ENCODE data around the gene UBIAD1. TPM values are rescaled to one million over a fixed set of nuclear protein-coding genes. Genes with fewer than 3 reads are reported as not detected.

UBIAD1 gene
- total and polyA plus RNA-seq, 2 of the 4 experiments (the other 2 are of a cell fraction), result 6.3 to 9.5 TPM

- no peaks in the 10 kb centered on the region for H3K4me1 ChIP-seq (ENCODE audit: control insufficient read depth, insufficient read depth, low read length)
- H4K8ac ChIP-seq (ENCODE audit: low read depth in 2 of 2, low read length in 2 of 2), result no peak overlapping the region
- BruUV-seq (replicated peaks), result no TSS peak
- dilution Hi-C loops (cut with HindIII; ENCODE audit: low sequenced_read_pairs, unreplicated experiment), result no loop called here
- H3K23ac ChIP-seq (ENCODE audit: low read depth, low read length), result no peak overlapping the region
- H3K18ac ChIP-seq (ENCODE audit: low read depth, low read length), result no peak overlapping the region
- H2AK9ac ChIP-seq (replicated peaks; ENCODE audit: low read depth, low read length, poor library complexity), result no peak overlapping the region
- no peak overlapping the region for H2AFZ ChIP-seq (replicated peaks; ENCODE audit: low read length, poor library complexity)
- ChIA-PET POLR2A (ENCODE audit: unreplicated experiment) (no interaction called here), CTCF (interaction anchor here (0.7 kb wide), 1 partner anchor 117 kb away, joined by 3 read pairs; no protein-coding TSS in a partner anchor)
- no peak overlapping the region for H2BK20ac ChIP-seq (ENCODE audit: low read depth, low read length)
- no peak overlapping the region for H3K14ac ChIP-seq (replicated peaks; ENCODE audit: low read depth, low read length)
- no peak overlapping the region for H3K4me3 ChIP-seq (ENCODE audit: insufficient read depth, low read depth, low read length)
- in situ Hi-C loops (cut with MboI; ENCODE audit: low sequenced_read_pairs), result no loop called here
- no peaks in the 10 kb centered on the region for H3K79me1 ChIP-seq (ENCODE audit: low read depth in 1 of 2, low read length in 2 of 2)
- H2BK5ac ChIP-seq (ENCODE audit: low read depth, low read length, poor library complexity, severe bottlenecking), result no peak overlapping the region
- TF ChIP-seq RFX5 (IDR thresholded peaks at IDR 0.05; ENCODE audit: low read depth, low read length) (no peak), SMC3 (IDR thresholded peaks at IDR 0.05; ENCODE audit: low read depth, low read length) (peak; percentile 21; the same call in 1 of the 2 replicates), CTCF (conservative IDR thresholded peaks at IDR 0.05; ENCODE audit: low read depth, low read length) (peak; percentile 47)
- ATAC-seq (ENCODE audit: low read depth), result no peak
- no peak overlapping the region for H4K5ac ChIP-seq (ENCODE audit: low read depth, low read length)
- H2BK15ac ChIP-seq (ENCODE audit: low read depth, low read length), result no peak overlapping the region
- no peak for DNase-seq
- H3K27ac ChIP-seq (ENCODE audit: insufficient read depth, low read length), result no peak overlapping the region
- no peak overlapping the region for H3K56ac ChIP-seq (ENCODE audit: extremely low read depth, insufficient read depth, low read length)
- no peak overlapping the region for H3K4ac ChIP-seq (ENCODE audit: low read depth, low read length)
- no peaks in the 10 kb centered on the region for H3K9me3 ChIP-seq (ENCODE audit: control insufficient read depth, insufficient read depth, low read length)
- H2AK5ac ChIP-seq (ENCODE audit: low read depth, low read length), result no peak overlapping the region
- no peak overlapping the region for H4K91ac ChIP-seq (ENCODE audit: insufficient read depth, low read depth, low read length)
- H4K20me1 ChIP-seq (ENCODE audit: insufficient read depth, low read length), result no peaks in the 10 kb centered on the region
- intact Hi-C loops (cut with micrococcal nuclease), result no loop called here
- no peaks in the 10 kb centered on the region for H3K9me1 ChIP-seq (ENCODE audit: insufficient read depth, low read length)
- H3K9ac ChIP-seq (ENCODE audit: low read depth, low read length), result no peak overlapping the region
- H2BK120ac ChIP-seq (ENCODE audit: low read depth, low read length), result no peak overlapping the region
- H3K4me2 ChIP-seq (ENCODE audit: low read depth, low read length), result no peak overlapping the region
- H3K36me3 ChIP-seq (ENCODE audit: control insufficient read depth, insufficient read depth, low read length), result no peaks in the 10 kb centered on the region
- WGBS, 2 experiments (ENCODE audit: extremely low coverage in 2 of 2, insufficient read length in 1 of 2), result 40% methylated on average over 1 of the region's 12 CpGs; no CpG with 5 or more reads in 1 of the 2 experiments
- peaks cover 31% of the 10 kb centered on the region for H3K27me3 ChIP-seq (ENCODE audit: control insufficient read depth, insufficient read depth, low read length)
Observed at GRCh38 chr1:11337580-11338073, 64.6 kb downstream of the UBIAD1 start.

Small RNA genes lying within 50 kb of the gene (microRNA-seq; reads per million reads assigned to microRNA genes)
- gene RNU6-291P (ENCODE audit: insufficient read depth, insufficient read length), result not detected
- not detected for gene RPL39P6 (ENCODE audit: insufficient read depth, insufficient read length)

Small RNA genes lying within 50 kb of the gene (small RNA-seq; reads per million reads assigned to genes)
- gene RNU6-291P (0 reads per million in 5 experiments), gene RPL39P6 (0 reads per million in 5 experiments)

Other genes with a start within 250 kb of the UBIAD1 start
- not detected in 2 replicates for gene MASP2, start 226.0 kb upstream of the UBIAD1 start, total RNA-seq (2012; rRNA removed)
- 0.03 and 0.04 TPM in 2 replicates for gene MASP2, start 226.0 kb upstream of the UBIAD1 start, polyA plus RNA-seq (2012; rRNA removed)
- 23.1 and 25.6 TPM in 2 replicates for gene SRM, start 213.2 kb upstream of the UBIAD1 start, total RNA-seq (2012; rRNA removed)
- 160 and 203 TPM in 2 replicates for gene SRM, start 213.2 kb upstream of the UBIAD1 start, polyA plus RNA-seq (2012; rRNA removed)
- 56.4 and 64.5 TPM in 2 replicates for gene EXOSC10, start 173.3 kb upstream of the UBIAD1 start, total RNA-seq (2012; rRNA removed)
- 63.5 and 66.0 TPM in 2 replicates for gene EXOSC10, start 173.3 kb upstream of the UBIAD1 start, polyA plus RNA-seq (2012; rRNA removed)
- under 0.01 TPM in 1 of 2 replicates, not detected in the other for gene ANGPTL7, start 83.8 kb upstream of the UBIAD1 start, total RNA-seq (2012; rRNA removed)
- not detected in 2 replicates for gene ANGPTL7, start 83.8 kb upstream of the UBIAD1 start, polyA plus RNA-seq (2012; rRNA removed)
- 33.6 and 36.7 TPM in 2 replicates for gene MTOR, start 10.6 kb upstream of the UBIAD1 start, total RNA-seq (2012; rRNA removed)
- 19.2 and 19.5 TPM in 2 replicates for gene MTOR, start 10.6 kb upstream of the UBIAD1 start, polyA plus RNA-seq (2012; rRNA removed)
- not detected in 2 replicates for gene DISP3, start 206.0 kb downstream of the UBIAD1 start, total RNA-seq (2012; rRNA removed)
- 0.03 and 0.05 TPM in 2 replicates for gene DISP3, start 206.0 kb downstream of the UBIAD1 start, polyA plus RNA-seq (2012; rRNA removed)